ENCODE measurements around the gene CENPVL2.
"Not testable (repeated sequence)": the region's sequence is repeated elsewhere in the genome, so short reads cannot be mapped to it uniquely, and the experiment has no call there.

CENPVL2 gene

GRCh38 chrX:51682720-51683062 is at the start of gene CENPVL2:
Gene CENPVL2 (minus strand): TSS chrX:51682831. CDS start chrX:51682831, 0 bp downstream.
- H3K9me3 Mint-ChIP-seq; H3K36me3 Mint-ChIP-seq (ENCODE audit: low read depth); H3K4me3 Mint-ChIP-seq; H3K27me3 Mint-ChIP-seq; H3K27ac Mint-ChIP-seq; H3K4me1 Mint-ChIP-seq (ENCODE audit: low read depth): not testable (repeated sequence)

- Mint-ChIP-seq H3K4me3 (no peak overlapping the region), H3K36me3 (ENCODE audit: low read depth) (no peaks in the 10 kb centered on the region), H3K27ac (no peak overlapping the region), H3K27me3 (peaks cover under 1% of the 10 kb centered on the region), H3K9me3 (no peaks in the 10 kb centered on the region), H3K4me1 (ENCODE audit: low read depth) (no peaks in the 10 kb centered on the region)
These were observed 45.6 kb upstream of the CENPVL2 start for GRCh38 chrX:51728202-51728601.

- not testable (repeated sequence) for H3K27me3 Mint-ChIP-seq; H3K9me3 Mint-ChIP-seq; H3K4me1 Mint-ChIP-seq (ENCODE audit: low read depth); H3K36me3 Mint-ChIP-seq (ENCODE audit: low read depth); H3K4me3 Mint-ChIP-seq; H3K27ac Mint-ChIP-seq
These were observed 30.5 kb upstream of the CENPVL2 start for GRCh38 chrX:51712943-51713647.

GRCh38 chrX:51710277-51711164 is 27.9 kb upstream of the CENPVL2 start, which contains the start of gene CENPVL1:
Gene CENPVL1 (plus strand): TSS chrX:51710512. CDS start chrX:51710512, 0 bp downstream.
- not testable (repeated sequence) for H3K9me3 Mint-ChIP-seq; H3K27ac Mint-ChIP-seq; H3K4me1 Mint-ChIP-seq (ENCODE audit: low read depth); H3K27me3 Mint-ChIP-seq; H3K4me3 Mint-ChIP-seq; H3K36me3 Mint-ChIP-seq (ENCODE audit: low read depth)

GRCh38 chrX:51697397-51697796 is 14.8 kb upstream of the CENPVL2 start:
- no peak overlapping the region for H3K27ac Mint-ChIP-seq
- peaks cover 10% of the 10 kb centered on the region for H3K27me3 Mint-ChIP-seq
- no peaks in the 10 kb centered on the region for H3K9me3 Mint-ChIP-seq
- no peaks in the 10 kb centered on the region for H3K36me3 Mint-ChIP-seq (ENCODE audit: low read depth)
- H3K4me3 Mint-ChIP-seq: no peak overlapping the region
- H3K4me1 Mint-ChIP-seq (ENCODE audit: low read depth): no peaks in the 10 kb centered on the region

- no peaks in the 10 kb centered on the region for H3K4me1 Mint-ChIP-seq (ENCODE audit: low read depth)
- no peaks in the 10 kb centered on the region for H3K36me3 Mint-ChIP-seq (ENCODE audit: low read depth)
- H3K27ac Mint-ChIP-seq: no peak overlapping the region
- peaks cover 4% of the 10 kb centered on the region for H3K27me3 Mint-ChIP-seq
- H3K4me3 Mint-ChIP-seq: no peak overlapping the region
- H3K9me3 Mint-ChIP-seq: no peaks in the 10 kb centered on the region
These were observed 11.6 kb upstream of the CENPVL2 start for GRCh38 chrX:51694254-51694653.

- not testable (repeated sequence) for H3K4me1 Mint-ChIP-seq (ENCODE audit: low read depth); H3K4me3 Mint-ChIP-seq; H3K36me3 Mint-ChIP-seq (ENCODE audit: low read depth); H3K27ac Mint-ChIP-seq; H3K27me3 Mint-ChIP-seq; H3K9me3 Mint-ChIP-seq
These were observed 567 bp downstream of the CENPVL2 start for GRCh38 chrX:51681808-51682719.

GRCh38 chrX:51679689-51680433 is 2.8 kb downstream of the CENPVL2 start:
- not testable (repeated sequence) for H3K9me3 Mint-ChIP-seq; H3K27me3 Mint-ChIP-seq; H3K36me3 Mint-ChIP-seq (ENCODE audit: low read depth); H3K4me1 Mint-ChIP-seq (ENCODE audit: low read depth); H3K27ac Mint-ChIP-seq; H3K4me3 Mint-ChIP-seq

GRCh38 chrX:51665981-51666380 is 16.6 kb downstream of the CENPVL2 start:
- H3K4me3 Mint-ChIP-seq: no peak overlapping the region
- no peak overlapping the region for H3K27ac Mint-ChIP-seq

GRCh38 chrX:51643377-51643776 is 39.3 kb downstream of the CENPVL2 start:
- Mint-ChIP-seq H3K4me3 (no peak overlapping the region), H3K9me3 (no peaks in the 10 kb centered on the region), H3K36me3 (ENCODE audit: low read depth) (no peaks in the 10 kb centered on the region), H3K4me1 (ENCODE audit: low read depth) (no peaks in the 10 kb centered on the region), H3K27me3 (peaks cover 15% of the 10 kb centered on the region), H3K27ac (no peak overlapping the region)

More at GRCh38 chrX:51665981-51666380, 16.6 kb downstream of the CENPVL2 start:
- Mint-ChIP-seq H3K27me3 (peaks cover 10% of the 10 kb centered on the region), H3K4me1 (ENCODE audit: low read depth) (peaks cover 5% of the 10 kb centered on the region), H3K9me3 (no peaks in the 10 kb centered on the region), H3K36me3 (ENCODE audit: low read depth) (no peaks in the 10 kb centered on the region)

GRCh38 chrX:51641421-51642021 is 41.1 kb downstream of the CENPVL2 start:
- H3K27ac Mint-ChIP-seq: no peak overlapping the region
- no peaks in the 10 kb centered on the region for H3K4me1 Mint-ChIP-seq (ENCODE audit: low read depth)
- no peaks in the 10 kb centered on the region for H3K36me3 Mint-ChIP-seq (ENCODE audit: low read depth)
- H3K9me3 Mint-ChIP-seq: no peaks in the 10 kb centered on the region
- H3K4me3 Mint-ChIP-seq: no peak overlapping the region
- peaks cover 16% of the 10 kb centered on the region for H3K27me3 Mint-ChIP-seq

GRCh38 chrX:51636511-51636910 is 46.1 kb downstream of the CENPVL2 start:
- H3K4me1 Mint-ChIP-seq (ENCODE audit: low read depth); H3K4me3 Mint-ChIP-seq; H3K27ac Mint-ChIP-seq; H3K9me3 Mint-ChIP-seq; H3K36me3 Mint-ChIP-seq (ENCODE audit: low read depth): not testable (repeated sequence)
- peaks cover 12% of the 10 kb centered on the region for H3K27me3 Mint-ChIP-seq

Measured in stimulated activated naive CD8-positive, alpha-beta T cell treated with anti-CD3 and anti-CD28 coated beads, Interleukin-15, Interleukin-2, amounts not matched to agents 100 ng/mL and 50 ng/mL, for 24 hours (primary cell).